SU-DHL-6 (cell line): Measurements from ENCODE around the gene ITPKB.

Experiments used
- H2AFZ ChIP-seq: fragments of 200-600 bp; sonication (generic); 2 replicates; pipeline ENCODE4 v1.6.1; 2014; ENCODE audit warnings: low read depth, mild to moderate bottlenecking, moderate library complexity, mixed read lengths, antibody characterized with exemption, low read length; ENCODE audit not compliant: severe bottlenecking
- H3F3A ChIP-seq: fragments of 200-600 bp; shearing (Covaris generic); 2 replicates; pipeline ENCODE4 v1.6.0; 2016; ENCODE audit warnings: antibody characterized with exemption, mild to moderate bottlenecking; ENCODE audit not compliant: insufficient read depth
- H3K27ac ChIP-seq: fragments of 200-600 bp; sonication (generic); 2 replicates; pipeline ENCODE4 v1.5.1; 2016; ENCODE audit warnings: low read depth, mild to moderate bottlenecking, low read length, moderate library complexity, mixed read lengths
- H3K27me3 ChIP-seq: fragments of 200-600 bp; sonication (generic), shearing (Covaris generic); 2 replicates; pipeline ENCODE4 v1.6.0; 2014; ENCODE audit warnings: mild to moderate bottlenecking, low read length
- H3K36me3 ChIP-seq: fragments of 200-600 bp; sonication (generic); 2 replicates; pipeline ENCODE4 v1.6.1; 2014; ENCODE audit warnings: mild to moderate bottlenecking, low read length, mixed read lengths
- H3K4me2 ChIP-seq: fragments of 300-600, 200-600 bp; shearing (Covaris generic), sonication (generic); 2 replicates; pipeline ENCODE4 v1.6.0; 2014; ENCODE audit warnings: low read length, low read depth, mild to moderate bottlenecking; ENCODE audit not compliant: poor library complexity, severe bottlenecking
- H3K4me3 ChIP-seq: fragments of 200-600 bp; sonication (generic); 2 replicates; pipeline ENCODE4 v1.5.1; 2014; ENCODE audit warnings: antibody characterized with exemption, low read length, mild to moderate bottlenecking, mixed read lengths; ENCODE audit not compliant: insufficient read depth, poor library complexity, severe bottlenecking
- H3K79me2 ChIP-seq: fragments of 200-600 bp; sonication (generic); 2 replicates; pipeline ENCODE4 v1.6.1; 2014; ENCODE audit warnings: mild to moderate bottlenecking, low read length, moderate library complexity; ENCODE audit not compliant: insufficient read depth
- H3K9ac ChIP-seq: fragments of 200-600 bp; sonication (generic); 2 replicates; pipeline ENCODE4 v1.7.0; 2014; ENCODE audit warnings: mild to moderate bottlenecking, low read length
- H3K9me2 ChIP-seq: fragments of 200-600 bp; sonication (generic); replicated peaks from 2 replicates; pipeline ENCODE4 v1.6.1; 2014; ENCODE audit warnings: low read length; ENCODE audit not compliant: insufficient read depth
- H3K9me3 ChIP-seq: fragments of 200-600 bp; sonication (generic); 2 replicates; pipeline ENCODE4 v1.6.1; 2014; ENCODE audit warnings: low read length, mixed read lengths; ENCODE audit not compliant: insufficient read depth
- H4K20me1 ChIP-seq: fragments of 200-600 bp; sonication (generic); 2 replicates; pipeline ENCODE4 v1.6.1; 2014; ENCODE audit warnings: low read depth, mild to moderate bottlenecking, antibody characterized with exemption, low read length, moderate library complexity, mixed read lengths
- CTCF ChIP-seq: fragments of 200-600 bp; sonication (generic); IDR thresholded peaks from one replicate; pipeline ENCODE4 v1.5.1; 2017; ENCODE audit warnings: antibody characterized with exemption, mild to moderate bottlenecking, low read length, moderate library complexity; ENCODE audit not compliant: insufficient read depth, poor library complexity, severe bottlenecking
- EZH2phosphoT487 ChIP-seq: fragments of 200-600 bp; sonication (generic), shearing (Covaris generic); conservative IDR thresholded peaks from 2 replicates; pipeline ENCODE4 v1.6.1; 2018; ENCODE audit warnings: mild to moderate bottlenecking, antibody characterized with exemption, low read length, moderate library complexity, mixed read lengths

Gene ITPKB

GRCh38 chr1:226699166-226699565 is 39.9 kb downstream of the ITPKB start:
- no peaks in the 10 kb centered on the region for H3K9me2 ChIP-seq
- TF ChIP-seq EZH2phosphoT487 (no peak), CTCF (no peak)
- H2AFZ ChIP-seq: no peak overlapping the region
- no peaks in the 10 kb centered on the region for H4K20me1 ChIP-seq
- no peak overlapping the region for H3K4me2 ChIP-seq
- H3K9ac ChIP-seq: no peak overlapping the region
- H3K27me3 ChIP-seq: no peaks in the 10 kb centered on the region
- no peaks in the 10 kb centered on the region for H3K9me3 ChIP-seq
- peaks cover 16% of the 10 kb centered on the region; the same call in 1 of the 2 replicates for H3K79me2 ChIP-seq
- H3F3A ChIP-seq: peaks cover 2% of the 10 kb centered on the region; the same call in 1 of the 2 replicates
- H3K4me3 ChIP-seq: no peak overlapping the region
- peaks cover 3% of the 10 kb centered on the region; the same call in 1 of the 2 replicates for H3K36me3 ChIP-seq
- H3K27ac ChIP-seq: no peak overlapping the region

- TF ChIP-seq EZH2phosphoT487 (no peak), CTCF (no peak)
- H2AFZ ChIP-seq: no peak overlapping the region
- no peaks in the 10 kb centered on the region for H3K9me3 ChIP-seq
- no peak overlapping the region for H3K4me3 ChIP-seq
- H3K9me2 ChIP-seq: no peaks in the 10 kb centered on the region
- no peak overlapping the region for H3K9ac ChIP-seq
- no peaks in the 10 kb centered on the region for H4K20me1 ChIP-seq
- no peaks in the 10 kb centered on the region for H3F3A ChIP-seq
- no peaks in the 10 kb centered on the region for H3K27me3 ChIP-seq
- no peak overlapping the region for H3K4me2 ChIP-seq
- peaks cover 3% of the 10 kb centered on the region; the same call in 1 of the 2 replicates for H3K36me3 ChIP-seq
- H3K79me2 ChIP-seq: peaks cover 16% of the 10 kb centered on the region; the same call in 1 of the 2 replicates
- H3K27ac ChIP-seq: no peak overlapping the region
Measured at GRCh38 chr1:226698659-226699058, 40.4 kb downstream of the ITPKB start.

- H3K79me2 ChIP-seq: peaks cover 16% of the 10 kb centered on the region; the same call in 1 of the 2 replicates
- no peak overlapping the region for H3K9ac ChIP-seq
- H2AFZ ChIP-seq: no peak overlapping the region
- H3K4me2 ChIP-seq: no peak overlapping the region
- no peaks in the 10 kb centered on the region for H3F3A ChIP-seq
- peaks cover 3% of the 10 kb centered on the region; the same call in 1 of the 2 replicates for H3K36me3 ChIP-seq
- no peaks in the 10 kb centered on the region for H4K20me1 ChIP-seq
- H3K9me2 ChIP-seq: no peaks in the 10 kb centered on the region
- H3K27ac ChIP-seq: peak overlapping the region; percentile 38
- H3K9me3 ChIP-seq: no peaks in the 10 kb centered on the region
- H3K27me3 ChIP-seq: no peaks in the 10 kb centered on the region
- no peak overlapping the region for H3K4me3 ChIP-seq
- TF ChIP-seq EZH2phosphoT487 (no peak), CTCF (no peak)
Measured at GRCh38 chr1:226697929-226698544, 41.0 kb downstream of the ITPKB start.
